ENCODE data around the gene SLC12A9. TPM values are rescaled to one million over a fixed set of nuclear protein-coding genes. Genes with fewer than 3 reads are reported as not detected.

SLC12A9 gene
- total RNA-seq, 4 donors from 2014 or later: 21.0 to 46.2 (median 23.1) TPM

DNA sequence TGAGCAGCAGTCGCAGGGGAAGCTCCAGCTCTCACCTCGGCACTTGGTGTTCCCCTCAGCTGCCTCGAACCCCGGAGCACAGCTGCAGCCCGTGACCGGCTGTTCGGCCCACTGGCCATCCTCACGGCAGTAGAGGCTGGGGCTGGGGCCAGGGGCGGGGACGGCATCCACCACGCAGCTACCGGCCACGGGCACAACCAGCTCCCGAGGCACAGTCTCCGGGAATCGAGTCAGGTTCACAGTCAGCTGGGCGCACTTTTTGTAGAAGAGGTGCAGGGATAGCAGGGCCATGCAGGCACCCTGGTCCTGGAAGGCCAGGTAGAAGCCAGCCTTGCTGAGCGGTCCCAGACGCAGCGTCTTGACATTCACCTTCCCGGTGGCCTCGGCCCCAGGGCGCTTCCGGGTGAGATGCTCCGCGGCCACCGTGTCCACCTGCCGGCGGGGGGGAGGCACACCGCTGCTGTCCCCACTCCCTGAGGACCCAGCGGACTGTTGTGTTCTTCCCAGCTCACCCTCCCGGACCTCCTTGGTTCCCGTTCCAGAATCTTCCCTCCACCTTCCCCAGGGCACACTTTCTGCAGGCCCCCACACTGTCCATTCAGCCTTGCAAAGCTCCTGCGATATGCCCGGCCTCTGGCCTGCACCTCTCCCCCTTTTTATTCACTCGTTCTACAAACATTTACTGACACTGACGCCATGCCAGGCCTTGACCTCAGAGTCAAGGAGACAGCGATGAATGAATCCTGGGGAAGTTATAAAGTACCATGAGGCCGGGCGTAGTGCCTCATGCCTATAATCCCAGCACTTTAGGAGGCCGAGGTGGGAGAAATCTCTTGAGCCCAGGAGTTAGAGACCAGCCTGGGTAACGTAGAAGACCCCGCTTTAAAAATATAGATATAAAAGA lies 30.0 kb upstream of the SLC12A9 start:
- peaks cover 0 to 25% (median 22%) of the 10 kb centered on the region in 4 donors for H3K4me1 ChIP-seq
- H3K27me3 ChIP-seq: peaks cover 2% of the 10 kb centered on the region
- in situ Hi-C loops (cut with MboI; ENCODE audit: low pct_ligation_motif_present in 1 of 4, low pct_unique_long_range_greater_than_20kb in 1 of 4, low sequenced_read_pairs in 3 of 4): no loop called here
- 90 to 91% methylated on average over 9 to 28 of the region's 43 CpGs for WGBS, 2 donors (ENCODE audit: low coverage in 1 of 2)
- no peak overlapping the region for H3K27ac ChIP-seq
- peaks cover 0 to 25% (median 4%) of the 10 kb centered on the region in 4 donors for H3K36me3 ChIP-seq
- no peak overlapping the region for H3K4me3 ChIP-seq
- DNase-seq: no peak
- H3K9me3 ChIP-seq: no peaks in the 10 kb centered on the region
- intact Hi-C loops (cut with DNase I; ENCODE audit: low total_unique reads): no loop called here
- TF ChIP-seq EP300 (IDR thresholded peaks at IDR 0.05; ENCODE audit: low read depth) (no peak), POLR2AphosphoS5 (IDR thresholded peaks at IDR 0.05) (no peak), POLR2A (IDR thresholded peaks at IDR 0.05) (no peak)
- TF ChIP-seq, protein P1, sequence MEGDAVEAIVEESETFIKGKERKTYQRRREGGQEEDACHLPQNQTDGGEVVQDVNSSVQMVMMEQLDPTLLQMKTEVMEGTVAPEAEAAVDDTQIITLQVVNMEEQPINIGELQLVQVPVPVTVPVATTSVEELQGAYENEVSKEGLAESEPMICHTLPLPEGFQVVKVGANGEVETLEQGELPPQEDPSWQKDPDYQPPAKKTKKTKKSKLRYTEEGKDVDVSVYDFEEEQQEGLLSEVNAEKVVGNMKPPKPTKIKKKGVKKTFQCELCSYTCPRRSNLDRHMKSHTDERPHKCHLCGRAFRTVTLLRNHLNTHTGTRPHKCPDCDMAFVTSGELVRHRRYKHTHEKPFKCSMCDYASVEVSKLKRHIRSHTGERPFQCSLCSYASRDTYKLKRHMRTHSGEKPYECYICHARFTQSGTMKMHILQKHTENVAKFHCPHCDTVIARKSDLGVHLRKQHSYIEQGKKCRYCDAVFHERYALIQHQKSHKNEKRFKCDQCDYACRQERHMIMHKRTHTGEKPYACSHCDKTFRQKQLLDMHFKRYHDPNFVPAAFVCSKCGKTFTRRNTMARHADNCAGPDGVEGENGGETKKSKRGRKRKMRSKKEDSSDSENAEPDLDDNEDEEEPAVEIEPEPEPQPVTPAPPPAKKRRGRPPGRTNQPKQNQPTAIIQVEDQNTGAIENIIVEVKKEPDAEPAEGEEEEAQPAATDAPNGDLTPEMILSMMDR (IDR thresholded peaks at IDR 0.05): no peak

DNA sequence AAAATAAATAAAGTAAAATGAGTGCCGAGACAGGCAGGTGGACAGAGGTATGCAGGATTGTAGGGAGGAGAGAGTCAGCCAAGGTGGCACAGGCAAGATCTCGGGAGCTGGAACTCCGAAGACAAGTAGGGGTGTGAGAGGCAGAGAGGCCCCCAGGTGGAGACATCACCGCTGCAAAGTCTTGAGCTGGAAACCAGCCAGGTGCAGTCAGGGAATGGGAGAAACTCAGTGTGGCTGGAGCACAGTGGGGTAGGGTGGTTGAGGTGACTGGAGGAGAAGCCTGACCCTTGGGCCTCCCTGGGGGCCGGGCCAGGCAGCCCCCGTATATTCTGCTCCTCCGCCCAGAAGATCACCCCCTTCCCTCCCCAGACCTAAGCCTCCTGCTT lies 29.4 kb upstream of the SLC12A9 start:
- Histone ChIP-seq H3K36me3 (peaks cover 0 to 25% (median 4%) of the 10 kb centered on the region in 4 donors), H3K27ac (no peak overlapping the region), H3K4me1 (peaks cover 0 to 31% (median 26%) of the 10 kb centered on the region in 4 donors), H3K4me3 (no peak overlapping the region), H3K9me3 (no peaks in the 10 kb centered on the region), H3K27me3 (peaks cover 8% of the 10 kb centered on the region)
- in situ Hi-C loops (cut with MboI; ENCODE audit: low pct_ligation_motif_present in 1 of 4, low pct_unique_long_range_greater_than_20kb in 1 of 4, low sequenced_read_pairs in 3 of 4): no loop called here
- DNase-seq: no peak
- 79 to 100% methylated on average over 1 to 7 of the region's 7 CpGs for whole genome bisulfite sequencing, 2 donors (ENCODE audit: low coverage in 1 of 2)
- intact Hi-C loops (cut with DNase I; ENCODE audit: low total_unique reads): no loop called here
- no peak for TF ChIP-seq POLR2AphosphoS5 (IDR thresholded peaks at IDR 0.05)
- no peak for TF ChIP-seq POLR2A (IDR thresholded peaks at IDR 0.05)
- TF ChIP-seq EP300 (IDR thresholded peaks at IDR 0.05; ENCODE audit: low read depth): no peak
- TF ChIP-seq, protein P1 (IDR thresholded peaks at IDR 0.05): no peak

DNA sequence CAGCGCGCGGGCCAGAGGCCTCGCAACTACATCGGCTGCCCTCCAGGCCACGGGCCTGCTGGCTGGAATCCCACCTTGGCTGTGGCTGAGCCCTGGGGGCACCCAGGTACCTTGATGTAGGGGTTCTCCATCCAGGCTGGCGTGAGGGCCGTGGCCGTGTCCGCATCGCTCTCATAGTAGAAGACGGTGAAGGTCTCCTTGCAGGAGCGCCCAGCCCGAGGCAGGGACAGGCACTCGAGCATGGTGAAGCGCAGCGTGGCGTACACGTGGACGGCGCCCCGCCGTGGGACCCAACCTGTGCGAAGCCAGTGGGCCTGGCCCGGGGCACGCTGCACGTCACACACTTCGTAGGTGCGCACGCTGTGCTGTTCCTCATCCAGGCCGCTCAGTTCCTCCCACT lies 29.0 kb upstream of the SLC12A9 start:
- H3K4me3 ChIP-seq: no peak overlapping the region
- H3K36me3 ChIP-seq: peaks cover 0 to 25% (median 4%) of the 10 kb centered on the region in 4 donors
- peaks cover 10% of the 10 kb centered on the region for H3K27me3 ChIP-seq
- intact Hi-C loops (cut with DNase I; ENCODE audit: low total_unique reads): no loop called here
- in situ Hi-C loops (cut with MboI; ENCODE audit: low pct_ligation_motif_present in 1 of 4, low pct_unique_long_range_greater_than_20kb in 1 of 4, low sequenced_read_pairs in 3 of 4): no loop called here
- no peak for TF ChIP-seq EP300 (IDR thresholded peaks at IDR 0.05; ENCODE audit: low read depth)
- no peak for TF ChIP-seq POLR2A (IDR thresholded peaks at IDR 0.05)
- no peak for TF ChIP-seq POLR2AphosphoS5 (IDR thresholded peaks at IDR 0.05)
- TF ChIP-seq, protein P1 (IDR thresholded peaks at IDR 0.05): no peak
- no peak for DNase-seq
- H3K9me3 ChIP-seq: no peaks in the 10 kb centered on the region
- WGBS, 2 donors (ENCODE audit: low coverage in 1 of 2): 91 to 94% methylated on average over 7 to 31 of the region's 31 CpGs
- H3K4me1 ChIP-seq: peaks cover 0 to 35% (median 29%) of the 10 kb centered on the region in 4 donors
- H3K27ac ChIP-seq: no peak overlapping the region

DNA sequence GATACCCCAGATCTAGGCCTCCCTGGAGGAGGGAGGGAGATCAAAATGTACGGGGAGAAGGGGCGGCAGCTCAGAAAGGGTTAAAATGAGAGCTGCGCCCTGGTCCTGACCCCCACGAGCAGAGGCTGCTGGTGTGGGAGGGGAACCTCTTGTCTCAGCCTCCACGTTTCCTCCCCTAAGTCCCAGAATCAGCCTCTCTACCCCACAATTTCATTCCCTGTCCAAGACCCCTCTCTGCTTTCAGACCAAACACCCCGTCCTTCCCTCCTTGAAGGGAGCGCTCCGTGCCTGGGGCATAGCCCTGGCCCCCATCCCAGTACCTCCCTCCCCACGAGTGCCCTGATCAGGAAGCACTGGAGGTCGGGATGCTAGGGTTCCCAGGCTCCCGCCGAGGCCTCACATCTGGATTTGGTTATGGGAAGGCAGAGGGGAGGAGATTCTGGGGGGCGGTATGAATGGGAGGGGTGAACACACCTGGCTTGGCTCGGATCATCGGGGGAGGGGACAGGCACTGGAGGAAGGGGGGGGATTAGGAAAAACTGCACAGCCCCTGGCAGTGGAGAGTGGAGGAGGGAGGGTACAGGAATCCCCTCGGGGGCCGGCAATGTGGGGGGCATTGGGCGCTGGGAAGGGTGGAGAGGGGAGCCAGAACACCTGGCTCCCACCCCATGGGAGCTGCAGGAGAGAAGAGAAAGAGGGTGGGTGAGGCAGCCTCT lies 27.9 kb upstream of the SLC12A9 start:
- no peak for TF ChIP-seq POLR2A (IDR thresholded peaks at IDR 0.05)
- TF ChIP-seq, protein P1 (IDR thresholded peaks at IDR 0.05): no peak
- TF ChIP-seq EP300 (IDR thresholded peaks at IDR 0.05; ENCODE audit: low read depth): no peak
- TF ChIP-seq POLR2AphosphoS5 (IDR thresholded peaks at IDR 0.05): no peak
- peaks cover 14% of the 10 kb centered on the region for H3K27me3 ChIP-seq
- intact Hi-C loops (cut with DNase I; ENCODE audit: low total_unique reads) (no loop called here), in situ Hi-C loops (cut with MboI; ENCODE audit: low pct_ligation_motif_present in 1 of 4, low pct_unique_long_range_greater_than_20kb in 1 of 4, low sequenced_read_pairs in 3 of 4) (no loop called here)
- peak overlapping the region in 3 of 4 donors; percentile 62 to 85 (median 81) for H3K4me3 ChIP-seq
- peak overlapping the region; percentile 81 to 94 (median 90) for H3K27ac ChIP-seq
- peaks cover 0 to 24% (median 3%) of the 10 kb centered on the region in 4 donors for H3K36me3 ChIP-seq
- no peaks in the 10 kb centered on the region for H3K9me3 ChIP-seq
- H3K4me1 ChIP-seq: peaks cover 0 to 39% (median 34%) of the 10 kb centered on the region in 4 donors
- WGBS, 2 donors (ENCODE audit: low coverage in 1 of 2): 39% methylated on average over 18 of the region's 18 CpGs; no CpG with 5 or more reads in 1 of the 2 donors
- DNase-seq: no peak
